B cell (primary cell): ENCODE results near the gene PRKCZ. TPM values are rescaled to one million over a fixed set of nuclear protein-coding genes. Genes with fewer than 3 reads are reported as not detected.

Experiments
- ATAC-seq: fragments of 200-7000 bp; cut with Tn5 transposase; one replicate; pipeline ENCODE4 v1.10.0; 2021; ENCODE audit warnings: low read depth, mild to moderate bottlenecking, moderate number of reproducible peaks, moderate library complexity
- CTCF ChIA-PET: fragments of 350-600 bp; sonication (Branson Sonifier 250); formaldehyde crosslinking; loops from one replicate; lab custom pipeline; 2021; ENCODE audit warnings: antibody characterized with exemption, inconsistent platforms; lab: Charles Lee
- POLR2A ChIA-PET: fragments of 350-600 bp; sonication (Branson Sonifier 250); formaldehyde crosslinking; loops from one replicate; lab custom pipeline; 2021; ENCODE audit warnings: antibody characterized with exemption; lab: Charles Lee
- DNase-seq: peaks from one replicate; pipeline ENCODE4 v3.0.0; 2013
- H2AFZ ChIP-seq: 2 replicates; pipeline ENCODE4 v1.6.1; 2012; ENCODE audit warnings: mild to moderate bottlenecking, low read depth, low read length; ENCODE audit not compliant: insufficient read depth, poor library complexity, severe bottlenecking
- H3K27ac ChIP-seq, 2 donors: 1 replicate in 1 of 2; 2 replicates in 1 of 2; pipeline ENCODE4 v1.5.1; 2012 to 2013; ENCODE audit warnings: low read length in 2 of 2, mild to moderate bottlenecking in 2 of 2, moderate library complexity in 1 of 2
- H3K27me3 ChIP-seq, 4 experiments: fragments of 200-600 bp in 1 of 4; sonication (generic) in 1 of 4; replicated peaks in 1 of 4; 1 replicate in 2 of 4; 2 replicates in 2 of 4; pipeline versions ENCODE4 v1.6.1 to v1.7.0; 2013 to 2016; ENCODE audit warnings: low read length in 3 of 4, mild to moderate bottlenecking in 2 of 4, mixed read lengths in 1 of 4, moderate library complexity in 1 of 4; ENCODE audit not compliant: insufficient read depth in 4 of 4, control insufficient read depth in 3 of 4; ENCODE audit errors: control extremely low read depth in 1 of 4
- H3K36me3 ChIP-seq, 2 experiments: replicated peaks in 1 of 2; 1 replicate in 1 of 2; 2 replicates in 1 of 2; pipeline versions ENCODE4 v1.6.1 to v1.7.1; 2013; ENCODE audit warnings: low read length in 1 of 2; ENCODE audit not compliant: insufficient read depth in 2 of 2, control insufficient read depth in 1 of 2; ENCODE audit errors: control extremely low read depth in 1 of 2, extremely low read depth in 1 of 2
- H3K4me1 ChIP-seq, 2 donors: fragments of 200-600 bp in 1 of 2; sonication (generic) in 1 of 2; 1 replicate in 1 of 2; 2 replicates in 1 of 2; pipeline versions ENCODE4 v1.5.1 to v1.6.1; 2013 to 2017; ENCODE audit warnings: low read length in 2 of 2; ENCODE audit not compliant: control insufficient read depth in 2 of 2, insufficient read depth in 2 of 2
- H3K4me2 ChIP-seq: replicated peaks from 2 replicates; pipeline ENCODE3; 2012; ENCODE audit warnings: mild to moderate bottlenecking, low read depth, low read length; ENCODE audit not compliant: poor library complexity, severe bottlenecking
- H3K4me3 ChIP-seq, 5 experiments: fragments of 200-600 bp in 1 of 5; sonication (generic) in 1 of 5; 1 replicate in 3 of 5; 2 replicates in 2 of 5; pipeline versions ENCODE4 v1.5.1 to v1.7.0; 2011 to 2016; ENCODE audit warnings: low read length in 4 of 5, mild to moderate bottlenecking in 4 of 5, low read depth in 2 of 5, control low read depth in 1 of 5, moderate library complexity in 1 of 5; ENCODE audit not compliant: insufficient read depth in 1 of 5; ENCODE audit errors: control extremely low read depth in 1 of 5, extremely low read depth in 1 of 5
- H3K79me2 ChIP-seq: fragments of 200-600 bp; sonication (generic); one replicate; pipeline ENCODE4 v1.6.0; 2016; ENCODE audit warnings: low read length; ENCODE audit not compliant: control insufficient read depth, insufficient read depth
- H3K9ac ChIP-seq: fragments of 200-600 bp; sonication (generic); 2 replicates; pipeline ENCODE4 v1.6.1; 2017; ENCODE audit warnings: mild to moderate bottlenecking, low read length, moderate library complexity
- H3K9me3 ChIP-seq, 3 donors: one replicate each; pipeline versions ENCODE4 v1.6.1 to v1.7.1; 2013; ENCODE audit warnings: low read length in 2 of 3; ENCODE audit not compliant: control insufficient read depth in 2 of 3, insufficient read depth in 1 of 3; ENCODE audit errors: control extremely low read depth in 1 of 3
- H4K20me1 ChIP-seq: 2 replicates; pipeline ENCODE4 v1.6.0; 2012; ENCODE audit warnings: mild to moderate bottlenecking, low read length; ENCODE audit not compliant: insufficient read depth, control insufficient read depth, poor library complexity, severe bottlenecking
- H3K27ac Mint-ChIP-seq: one replicate; pipeline ENCODE4 v1.8.0; 2021; ENCODE audit warnings: mixed read lengths
- H3K27me3 Mint-ChIP-seq: one replicate; pipeline ENCODE4 v1.8.0; 2021; ENCODE audit warnings: mixed read lengths
- H3K4me1 Mint-ChIP-seq: one replicate; pipeline ENCODE4 v1.8.0; 2021; ENCODE audit warnings: mixed read lengths
- H3K4me3 Mint-ChIP-seq: one replicate; pipeline ENCODE4 v1.8.0; 2021; ENCODE audit warnings: mixed read lengths
- H3K9me3 Mint-ChIP-seq: one replicate; pipeline ENCODE4 v1.8.0; 2022; ENCODE audit warnings: mixed read lengths; ENCODE audit not compliant: insufficient read depth
- EZH2 ChIP-seq: IDR thresholded peaks from 2 replicates; pipeline ENCODE4 v1.6.1; 2012; ENCODE audit warnings: borderline replicate concordance, low read depth, mild to moderate bottlenecking, moderate library complexity, low read length; ENCODE audit not compliant: insufficient read depth, poor library complexity, severe bottlenecking
- whole genome bisulfite sequencing: methylation state at CpG from one replicate; pipeline ENCODE4 v1.1.5; 2013; ENCODE audit warnings: missing lambda C conversion rate; ENCODE audit not compliant: insufficient coverage; 5-methylcytosine and 5-hydroxymethylcytosine counted together
- intact Hi-C: fragments of 100-400 bp; cut with micrococcal nuclease; formaldehyde crosslinking; loops from one replicate; pipeline ENCODE4 v1.10.0; 2022
- polyA plus RNA-seq: library from polyadenylated mRNA; depleted of rRNA; stranded (reverse); fragments of >200 nt; gene quantifications from 2 replicates; pipeline ENCODE4 v1.2.3, GENCODE V29; 2012
- total RNA-seq, 2 donors: library from RNA; stranded (reverse); fragments of 120-200 nt in 1 of 2; gene quantifications; 1 replicate in 1 of 2; 2 replicates in 1 of 2; pipeline versions ENCODE4 v1.2.3 to v1.2.4, GENCODE V29; 2013 to 2022
- TF ChIP-seq, protein P1 (sequence below): fragments of 200-600 bp; IDR thresholded peaks from one replicate; pipeline ENCODE4 v1.8.0; 2022; ENCODE audit warnings: antibody characterized with exemption, mild to moderate bottlenecking

Gene PRKCZ
- total and polyA plus RNA-seq, 2 donors (not counting 1 experiment from before 2014, with no cell fraction given), result 17.9 to 53.2 TPM

DNA sequence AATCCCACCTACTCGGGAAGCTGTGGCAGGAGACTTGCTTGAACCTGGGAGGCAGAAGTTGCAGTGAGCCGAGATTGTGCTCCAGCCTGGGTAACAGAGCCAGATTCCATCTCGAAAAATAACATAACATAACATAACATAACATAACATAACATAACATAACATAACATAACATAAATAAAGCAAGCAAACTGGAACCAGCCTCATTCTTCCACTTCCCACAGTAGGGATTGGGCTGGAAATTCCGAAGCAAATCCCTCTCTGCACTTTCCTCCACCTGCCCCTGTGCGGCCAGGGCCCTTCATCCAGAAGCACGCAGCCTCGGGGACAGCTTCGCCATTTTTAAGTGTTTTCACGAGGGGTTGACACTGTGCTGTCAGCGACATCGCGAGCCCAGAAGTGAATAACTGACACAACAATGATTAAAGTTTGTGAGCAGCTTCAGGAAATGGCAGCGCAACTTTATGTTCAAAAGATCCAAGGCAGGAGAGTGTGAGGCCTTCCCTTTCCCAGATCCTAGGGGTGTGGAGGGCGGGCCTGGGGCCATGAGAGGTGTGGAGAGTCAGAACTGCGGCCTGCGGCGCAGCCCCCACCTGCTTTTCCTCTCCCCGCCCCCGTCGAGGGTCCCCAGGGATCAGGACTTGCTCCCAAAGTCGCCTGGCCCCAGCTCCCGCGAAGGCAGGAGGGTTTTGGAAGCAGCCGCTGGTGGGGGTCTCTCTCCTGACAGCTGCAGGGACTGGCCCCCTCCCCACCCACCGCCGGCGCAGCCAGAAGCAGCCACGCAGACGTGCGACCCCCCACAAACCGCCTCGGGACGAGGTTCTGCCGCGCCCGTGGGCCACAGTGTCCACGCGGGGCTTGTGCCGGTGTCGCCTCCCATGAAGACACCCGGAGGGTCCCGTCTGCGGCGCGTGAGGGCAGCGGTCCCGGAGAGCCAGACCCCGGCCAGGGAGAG, 31.7 kb upstream of the PRKCZ start:
- peak overlapping the region; percentile 76 for H3K4me3 Mint-ChIP-seq
- peaks cover 0 to 60% (median 12%) of the 10 kb centered on the region in 4 experiments for H3K27me3 ChIP-seq
- H3K27me3 Mint-ChIP-seq, result peaks cover 70% of the 10 kb centered on the region
- ChIA-PET CTCF (no interaction called here), POLR2A (no interaction called here)
- peaks cover 7 to 16% of the 10 kb centered on the region in 2 donors for H3K4me1 ChIP-seq
- H3K27ac ChIP-seq, result no peak overlapping the region
- H3K79me2 ChIP-seq, result no peaks in the 10 kb centered on the region
- peaks cover 7% of the 10 kb centered on the region for H3K4me1 Mint-ChIP-seq
- no peaks in the 10 kb centered on the region for H4K20me1 ChIP-seq
- H3K4me3 ChIP-seq, result no peak overlapping the region
- no peaks in the 10 kb centered on the region for H3K9me3 Mint-ChIP-seq
- H3K36me3 ChIP-seq, result no peaks in the 10 kb centered on the region
- H3K27ac Mint-ChIP-seq, result peak overlapping the region; percentile 66
- peak overlapping the region; percentile 33 for H3K4me2 ChIP-seq
- H3K9me3 ChIP-seq, result peaks cover 0 to 4% (median 0%) of the 10 kb centered on the region in 3 donors
- WGBS, result 17% methylated on average over 35 of the region's 48 CpGs
- peak overlapping the region; percentile 38 for H2AFZ ChIP-seq
- intact Hi-C loops, result no loop called here
- H3K9ac ChIP-seq, result no peak overlapping the region
- DNase-seq (no peak), ATAC-seq (no peak)
- TF ChIP-seq, protein P1, sequence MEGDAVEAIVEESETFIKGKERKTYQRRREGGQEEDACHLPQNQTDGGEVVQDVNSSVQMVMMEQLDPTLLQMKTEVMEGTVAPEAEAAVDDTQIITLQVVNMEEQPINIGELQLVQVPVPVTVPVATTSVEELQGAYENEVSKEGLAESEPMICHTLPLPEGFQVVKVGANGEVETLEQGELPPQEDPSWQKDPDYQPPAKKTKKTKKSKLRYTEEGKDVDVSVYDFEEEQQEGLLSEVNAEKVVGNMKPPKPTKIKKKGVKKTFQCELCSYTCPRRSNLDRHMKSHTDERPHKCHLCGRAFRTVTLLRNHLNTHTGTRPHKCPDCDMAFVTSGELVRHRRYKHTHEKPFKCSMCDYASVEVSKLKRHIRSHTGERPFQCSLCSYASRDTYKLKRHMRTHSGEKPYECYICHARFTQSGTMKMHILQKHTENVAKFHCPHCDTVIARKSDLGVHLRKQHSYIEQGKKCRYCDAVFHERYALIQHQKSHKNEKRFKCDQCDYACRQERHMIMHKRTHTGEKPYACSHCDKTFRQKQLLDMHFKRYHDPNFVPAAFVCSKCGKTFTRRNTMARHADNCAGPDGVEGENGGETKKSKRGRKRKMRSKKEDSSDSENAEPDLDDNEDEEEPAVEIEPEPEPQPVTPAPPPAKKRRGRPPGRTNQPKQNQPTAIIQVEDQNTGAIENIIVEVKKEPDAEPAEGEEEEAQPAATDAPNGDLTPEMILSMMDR, result no peak
- no peak for TF ChIP-seq EZH2

DNA sequence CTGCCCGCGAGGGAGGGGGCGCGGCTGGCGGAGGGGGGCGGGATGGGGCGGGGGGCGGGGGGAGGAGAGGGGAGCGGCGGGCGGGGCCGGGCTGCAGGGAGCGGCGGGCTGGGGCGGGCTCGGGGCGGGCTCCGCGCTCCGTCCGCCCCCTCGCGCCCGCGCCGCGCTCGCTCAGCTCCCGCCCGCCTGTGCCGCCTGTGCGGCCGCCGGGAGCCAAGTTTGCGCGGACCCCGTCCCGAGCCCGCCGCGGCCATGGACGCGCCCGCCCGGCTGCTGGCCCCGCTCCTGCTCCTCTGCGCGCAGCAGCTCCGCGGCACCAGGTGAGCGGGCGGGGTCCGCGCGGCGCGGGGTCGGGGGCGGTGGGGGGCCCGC, 31.1 kb upstream of the PRKCZ start, which contains the start of gene GABRD:
Gene GABRD (plus strand): TSS at position 174 of the 372 bp plus-strand sequence. CDS start 79 bp downstream, at position 253.
- Mint-ChIP-seq H3K4me3 (peak within 1 kb of the TSS; percentile 76), H3K27me3 (peaks cover 73% of the 10 kb centered on the region), H3K27ac (peak within 1 kb of the TSS; percentile 66), H3K9me3 (no peaks in the 10 kb centered on the region), H3K4me1 (peaks cover 7% of the 10 kb centered on the region)
- H3K9ac ChIP-seq, result no peak within 1 kb of the TSS
- H3K27me3 ChIP-seq, result peaks cover 0 to 62% (median 12%) of the 10 kb centered on the region in 4 experiments
- POLR2A ChIA-PET, result no interaction called here
- H3K36me3 ChIP-seq, result no peaks in the 10 kb centered on the region
- H3K4me1 ChIP-seq, result peaks cover 7 to 16% of the 10 kb centered on the region in 2 donors
- ATAC-seq (peak; percentile 31), DNase-seq (no peak)
- no peaks in the 10 kb centered on the region for H3K79me2 ChIP-seq
- WGBS, result 2% methylated on average over 47 of the region's 60 CpGs
- TF ChIP-seq, protein P1, result no peak
- TF ChIP-seq EZH2, result no peak
- H3K4me2 ChIP-seq, result peak within 1 kb of the TSS; percentile 59
- H3K4me3 ChIP-seq, result no peak within 1 kb of the TSS
- H4K20me1 ChIP-seq, result no peaks in the 10 kb centered on the region
- no peak within 1 kb of the TSS for H3K27ac ChIP-seq
- H2AFZ ChIP-seq, result peak within 1 kb of the TSS; percentile 38
- H3K9me3 ChIP-seq, result peaks cover 0 to 4% (median 0%) of the 10 kb centered on the region in 3 donors
- CTCF ChIA-PET, result no interaction called here
- intact Hi-C loops, result no loop called here
